GM21526 (cell line): ENCODE results near the gene APOO.

Experiments used
- ATAC-seq: cut with Tn5 transposase; IDR thresholded peaks from one replicate; pipeline ENCODE4 v1.9.1; 2021; ENCODE audit warnings: moderate library complexity; ENCODE audit not compliant: unreplicated experiment, low FRiP score

The APOO gene

DNA sequence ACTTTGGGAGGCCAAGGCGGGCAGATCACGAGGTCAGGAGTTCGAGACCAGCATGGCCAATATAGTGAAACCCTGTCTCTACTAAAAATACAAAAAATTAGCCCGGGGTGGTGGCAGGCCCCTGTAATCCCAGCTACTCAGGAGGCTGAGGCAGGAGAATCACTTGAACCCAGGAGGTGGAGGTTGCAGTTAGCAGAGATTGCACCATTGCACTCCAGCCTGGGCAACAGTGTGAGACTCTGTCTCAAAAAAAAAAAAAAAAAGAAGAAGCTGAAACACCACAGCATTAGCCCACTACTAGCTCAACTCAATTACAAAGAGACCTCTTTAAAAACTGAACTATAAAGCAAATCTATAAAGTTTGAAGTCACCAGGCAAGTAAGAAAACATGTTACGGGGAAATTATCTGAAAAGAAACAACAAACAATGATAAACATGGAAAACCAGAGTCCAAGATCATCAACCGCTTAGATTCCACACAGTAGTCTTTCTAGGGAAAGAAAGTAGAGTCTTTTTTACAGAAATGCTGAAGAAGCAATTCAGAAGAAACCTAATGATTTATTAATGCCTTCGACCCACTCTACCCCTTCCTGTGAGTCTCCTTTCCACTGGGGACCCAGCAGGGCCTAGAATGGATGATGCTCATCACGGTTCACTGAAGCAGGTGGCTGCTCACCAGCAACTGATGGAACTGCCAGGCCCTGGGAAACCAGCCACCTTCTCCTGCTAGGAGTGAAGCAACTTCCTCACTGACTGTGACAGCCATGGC lies 118.2 kb downstream of the APOO start:
- no peak for ATAC-seq

DNA sequence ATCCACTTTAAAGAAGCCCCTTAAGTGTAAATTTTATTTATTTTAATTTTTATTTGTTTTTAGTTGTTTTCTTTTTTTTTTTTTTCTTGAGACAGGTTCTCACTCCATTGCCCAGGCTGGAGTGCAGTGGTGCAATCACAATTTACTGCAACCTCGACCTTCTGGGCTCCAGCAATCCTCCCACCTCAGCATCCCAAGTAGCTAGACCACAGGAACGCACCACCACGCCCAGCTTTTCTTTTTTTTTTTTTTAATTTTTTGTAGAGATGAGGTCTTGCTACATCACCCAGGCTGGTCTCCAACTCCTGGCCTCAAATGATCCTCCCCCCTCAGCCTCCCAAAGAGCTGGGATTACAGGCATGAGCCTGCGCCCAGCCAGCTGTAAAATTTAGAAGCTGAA lies 118.8 kb downstream of the APOO start:
- no peak for ATAC-seq

DNA sequence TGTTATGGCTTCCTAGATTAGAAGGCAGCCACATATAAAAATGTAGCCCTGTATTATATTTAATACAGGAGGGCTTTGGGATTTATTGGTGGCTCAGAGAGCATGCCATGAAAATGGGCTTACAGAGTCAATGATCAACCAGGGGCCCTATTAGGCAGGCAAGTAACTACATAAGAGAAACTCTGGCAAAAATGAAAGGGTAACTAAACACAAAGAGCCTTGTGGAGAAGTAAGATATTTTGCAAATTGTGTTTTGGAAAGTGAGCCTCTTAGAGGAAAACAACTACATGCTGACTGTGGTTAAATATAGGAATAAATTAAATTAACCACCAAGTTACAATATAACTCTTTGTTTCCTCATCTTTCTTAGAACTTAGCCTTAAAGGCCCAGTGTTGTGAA lies 119.2 kb downstream of the APOO start:
- ATAC-seq, result no peak

DNA sequence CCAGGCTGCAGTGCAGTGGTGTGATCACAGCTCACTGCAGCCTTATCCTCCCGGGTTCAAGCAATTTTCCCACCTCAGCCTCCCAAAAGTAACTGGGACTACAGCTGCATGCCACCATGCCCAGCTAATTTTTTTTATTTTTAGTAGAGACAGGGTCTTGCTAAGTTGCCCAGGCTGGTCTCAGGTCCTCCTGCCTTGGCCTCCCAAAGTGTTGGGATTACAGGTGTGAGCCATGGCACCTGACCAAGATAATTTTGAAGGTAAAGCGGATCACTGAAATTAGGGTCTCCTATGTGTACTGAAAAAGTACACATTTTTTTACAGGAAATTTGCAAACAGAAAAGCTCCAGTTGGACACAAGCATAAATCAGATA lies 120.0 kb downstream of the APOO start:
- no peak for ATAC-seq

DNA sequence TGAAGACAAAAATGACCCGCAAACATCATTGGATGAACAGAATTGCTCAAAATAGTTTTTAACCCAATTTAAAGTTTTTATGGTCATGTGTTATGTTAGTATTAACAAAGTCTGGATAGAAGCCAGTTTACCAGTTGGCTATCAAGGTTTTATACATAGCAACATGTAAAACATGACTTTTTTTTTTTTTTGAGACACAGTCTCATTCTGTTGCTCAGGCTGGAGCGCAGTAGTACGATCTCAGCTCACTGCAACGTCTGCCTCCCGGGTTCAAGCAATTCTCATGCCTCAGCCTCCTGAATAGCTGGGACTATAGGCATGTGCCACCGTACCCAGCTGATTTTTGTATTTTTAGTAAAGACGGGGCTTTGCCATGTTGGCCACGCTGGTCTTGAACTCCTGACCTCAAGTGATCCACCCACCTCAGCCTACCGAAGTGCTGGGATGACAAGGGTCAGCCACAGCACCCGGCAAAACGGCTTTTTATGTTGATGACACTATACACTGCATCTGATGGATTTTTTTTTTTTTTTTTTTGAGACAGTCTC lies 121.4 kb downstream of the APOO start:
- no peak for ATAC-seq

DNA sequence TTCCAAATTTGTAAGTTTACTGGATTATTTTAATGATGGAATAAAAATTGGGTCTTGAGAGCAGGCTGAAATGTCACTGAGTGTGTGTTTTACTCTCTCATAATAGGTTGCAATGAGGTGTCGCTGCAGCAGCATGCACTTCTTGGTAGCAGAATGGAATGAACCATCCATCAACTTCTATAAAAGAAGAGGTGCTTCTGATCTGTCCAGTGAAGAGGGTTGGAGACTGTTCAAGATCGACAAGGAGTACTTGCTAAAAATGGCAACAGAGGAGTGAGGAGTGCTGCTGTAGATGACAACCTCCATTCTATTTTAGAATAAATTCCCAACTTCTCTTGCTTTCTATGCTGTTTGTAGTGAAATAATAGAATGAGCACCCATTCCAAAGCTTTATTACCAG lies 122.2 kb downstream of the APOO start:
- no peak for ATAC-seq

DNA sequence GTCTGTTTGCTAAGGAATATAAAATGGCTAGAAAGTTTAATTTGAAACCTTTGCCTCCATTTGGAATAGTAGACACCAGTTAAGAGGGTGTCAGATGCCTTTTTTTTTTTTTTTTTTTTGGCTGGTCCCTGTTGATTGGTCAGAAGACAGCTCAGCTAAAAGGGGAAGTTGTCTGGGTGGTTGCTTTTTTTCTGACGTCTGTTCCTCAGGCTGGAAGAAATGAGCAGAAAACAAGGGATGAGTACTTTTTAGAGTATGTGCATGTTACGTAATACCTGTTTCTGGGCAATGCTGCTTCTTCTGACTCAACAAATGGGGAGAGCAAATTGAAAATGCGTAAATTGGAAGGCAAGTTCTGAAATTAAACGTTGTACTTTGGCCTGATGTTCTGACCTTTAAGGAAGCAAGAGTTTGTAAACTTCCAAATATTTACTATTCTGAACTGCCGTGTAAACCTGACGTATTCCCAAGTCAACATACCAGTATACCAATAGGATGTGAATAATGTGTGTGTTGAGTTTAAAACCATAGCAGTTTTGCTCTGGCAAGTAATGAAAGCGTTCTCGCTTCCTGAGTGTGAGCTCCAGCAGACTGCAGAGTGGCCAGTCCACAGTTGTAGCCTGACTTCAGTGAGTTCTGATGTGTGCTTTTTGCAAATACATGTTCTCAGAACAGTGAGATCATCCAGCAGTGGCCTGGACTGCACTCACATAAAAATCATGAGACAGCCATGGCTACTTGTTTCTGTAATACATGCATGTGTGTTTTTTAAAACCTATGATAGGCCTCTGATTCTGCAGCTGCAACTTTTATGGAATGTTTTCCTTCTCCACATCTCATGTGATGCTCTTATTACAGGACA lies 123.0 kb downstream of the APOO start:
- no peak for ATAC-seq

DNA sequence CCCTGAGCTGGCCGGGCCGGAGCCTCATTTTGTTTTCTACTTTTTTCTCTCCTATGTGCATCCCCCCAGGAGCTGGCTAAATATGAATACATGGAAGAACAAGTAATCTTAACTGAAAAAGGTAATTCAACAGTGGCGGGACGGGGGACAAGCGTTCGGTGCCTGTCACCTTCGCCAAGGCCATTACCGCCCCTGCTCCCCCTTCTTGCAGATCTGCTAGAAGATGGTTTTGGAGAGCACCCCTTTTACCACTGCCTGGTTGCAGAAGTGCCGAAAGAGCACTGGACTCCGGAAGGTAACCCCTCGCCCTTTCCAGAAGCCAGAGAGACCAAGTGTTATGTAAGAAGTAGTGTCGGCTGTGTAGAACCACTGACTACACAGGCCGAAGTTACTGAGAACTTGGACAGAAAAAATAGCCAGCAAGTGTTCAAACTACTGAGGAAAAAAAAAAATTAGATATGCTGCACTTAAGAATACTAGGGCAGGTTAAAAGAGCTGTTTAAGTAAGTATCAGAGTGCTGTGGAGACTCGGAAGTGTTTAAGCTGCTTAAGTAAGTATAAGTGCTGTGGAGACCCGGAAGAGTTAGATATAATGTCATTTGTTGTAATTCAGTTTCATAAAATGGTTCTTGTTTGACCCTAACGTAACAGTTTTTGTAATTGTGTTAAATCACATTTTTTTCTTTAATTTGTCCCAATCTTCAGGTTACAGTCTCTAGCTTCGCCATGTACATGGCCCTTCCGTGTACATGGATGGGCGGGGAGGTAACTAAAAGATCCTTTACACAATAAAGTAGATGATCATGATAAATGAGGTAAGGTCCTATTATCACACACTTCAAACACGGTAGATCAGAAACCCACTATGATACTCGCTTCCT lies 123.9 kb downstream of the APOO start:
- no peak for ATAC-seq
